ENCODE measurements around the gene GRID2.

DNA sequence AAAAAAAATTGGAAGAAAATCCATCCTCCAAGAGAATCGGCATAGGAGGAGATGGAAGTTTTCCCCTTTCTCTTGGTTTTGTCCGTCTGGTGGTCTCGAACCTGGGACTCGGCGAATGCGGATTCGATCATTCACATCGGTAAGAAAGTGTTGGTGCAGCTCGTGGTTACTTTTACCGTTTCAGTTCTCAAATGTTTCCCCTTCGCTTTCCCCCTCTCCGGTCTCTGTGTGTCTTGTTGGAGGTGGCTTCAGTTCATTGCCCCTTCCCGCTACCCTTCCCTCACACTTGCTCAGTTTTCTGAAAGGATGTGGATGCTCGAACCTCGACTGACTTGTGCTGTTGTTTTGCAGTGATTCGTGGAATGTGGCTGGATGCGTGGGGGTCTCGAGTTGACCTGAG is 840 bp downstream of the GRID2 start:
- TF ChIP-seq, protein P1, sequence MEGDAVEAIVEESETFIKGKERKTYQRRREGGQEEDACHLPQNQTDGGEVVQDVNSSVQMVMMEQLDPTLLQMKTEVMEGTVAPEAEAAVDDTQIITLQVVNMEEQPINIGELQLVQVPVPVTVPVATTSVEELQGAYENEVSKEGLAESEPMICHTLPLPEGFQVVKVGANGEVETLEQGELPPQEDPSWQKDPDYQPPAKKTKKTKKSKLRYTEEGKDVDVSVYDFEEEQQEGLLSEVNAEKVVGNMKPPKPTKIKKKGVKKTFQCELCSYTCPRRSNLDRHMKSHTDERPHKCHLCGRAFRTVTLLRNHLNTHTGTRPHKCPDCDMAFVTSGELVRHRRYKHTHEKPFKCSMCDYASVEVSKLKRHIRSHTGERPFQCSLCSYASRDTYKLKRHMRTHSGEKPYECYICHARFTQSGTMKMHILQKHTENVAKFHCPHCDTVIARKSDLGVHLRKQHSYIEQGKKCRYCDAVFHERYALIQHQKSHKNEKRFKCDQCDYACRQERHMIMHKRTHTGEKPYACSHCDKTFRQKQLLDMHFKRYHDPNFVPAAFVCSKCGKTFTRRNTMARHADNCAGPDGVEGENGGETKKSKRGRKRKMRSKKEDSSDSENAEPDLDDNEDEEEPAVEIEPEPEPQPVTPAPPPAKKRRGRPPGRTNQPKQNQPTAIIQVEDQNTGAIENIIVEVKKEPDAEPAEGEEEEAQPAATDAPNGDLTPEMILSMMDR (IDR thresholded peaks at IDR 0.05 in 2 of 3, conservative IDR thresholded peaks at IDR 0.05 in 1 of 3; ENCODE audit: control insufficient read depth in 2 of 3, extremely low read depth in 1 of 3, insufficient read depth in 1 of 3, low read depth in 3 of 3, low read length in 3 of 3) = no peak
- TF ChIP-seq JUND (IDR thresholded peaks at IDR 0.05; ENCODE audit: low read depth, low read length) = no peak

All from GM12878 (cell line).